Cardiac fibroblast (primary cell): Measurements from ENCODE around the gene JMJD1C.

Experiments used
- DNase-seq, 2 donors: peaks; one replicate each; pipeline versions ENCODE4 v3.0.0 to v3.0.0-alpha.2; 2010; ENCODE audit warnings: low read depth in 2 of 2
- H3K4me3 ChIP-seq, 2 donors: replicated peaks in 1 of 2; 1 replicate in 1 of 2; 2 replicates in 1 of 2; pipeline ENCODE4 v1.5.1; 2011; ENCODE audit warnings: low read depth in 2 of 2, low read length in 2 of 2, mild to moderate bottlenecking in 2 of 2, moderate library complexity in 1 of 2
- CTCF ChIP-seq: IDR thresholded peaks from one replicate; pipeline ENCODE4 v1.5.1; 2011; ENCODE audit warnings: low read depth, mild to moderate bottlenecking, low read length, inconsistent platforms

The JMJD1C gene

GRCh38 chr10:63227207-63227895, 238.4 kb downstream of the JMJD1C start:
- no peak for TF ChIP-seq CTCF
- DNase-seq: no peak
- no peak overlapping the region for H3K4me3 ChIP-seq

- no peak for DNase-seq
- H3K4me3 ChIP-seq: no peak overlapping the region
- TF ChIP-seq CTCF: no peak
These were observed 241.5 kb downstream of the JMJD1C start for GRCh38 chr10:63224241-63224640.

- H3K4me3 ChIP-seq: no peak overlapping the region
- DNase-seq: no peak
- no peak for TF ChIP-seq CTCF
These were observed 243.8 kb downstream of the JMJD1C start for GRCh38 chr10:63221950-63222349.

GRCh38 chr10:63219749-63220148, 246.0 kb downstream of the JMJD1C start:
- H3K4me3 ChIP-seq: no peak overlapping the region
- TF ChIP-seq CTCF: no peak
- no peak for DNase-seq

- TF ChIP-seq CTCF: peak; percentile 45
- peak; percentile 72 to 74 for DNase-seq
- H3K4me3 ChIP-seq: no peak overlapping the region
These were observed 248.6 kb downstream of the JMJD1C start for GRCh38 chr10:63217120-63217605.

- H3K4me3 ChIP-seq: no peak overlapping the region
- DNase-seq: peak; percentile 26 to 35
- TF ChIP-seq CTCF: no peak
These were observed 251.2 kb downstream of the JMJD1C start for GRCh38 chr10:63214571-63214970.

- no peak for TF ChIP-seq CTCF
- DNase-seq: no peak
These were observed 252.3 kb downstream of the JMJD1C start for GRCh38 chr10:63213489-63213888.

More at GRCh38 chr10:63213489-63213888, 252.3 kb downstream of the JMJD1C start:
- no peak overlapping the region for H3K4me3 ChIP-seq
